GOT3 (cell line): ENCODE results near the gene ZNF407.

Experiments used
- DNase-seq: peaks from one replicate; lab custom pipeline; 2025; ENCODE audit warnings: mixed read lengths; lab: John Stamatoyannopoulos, UW

Gene ZNF407

DNA sequence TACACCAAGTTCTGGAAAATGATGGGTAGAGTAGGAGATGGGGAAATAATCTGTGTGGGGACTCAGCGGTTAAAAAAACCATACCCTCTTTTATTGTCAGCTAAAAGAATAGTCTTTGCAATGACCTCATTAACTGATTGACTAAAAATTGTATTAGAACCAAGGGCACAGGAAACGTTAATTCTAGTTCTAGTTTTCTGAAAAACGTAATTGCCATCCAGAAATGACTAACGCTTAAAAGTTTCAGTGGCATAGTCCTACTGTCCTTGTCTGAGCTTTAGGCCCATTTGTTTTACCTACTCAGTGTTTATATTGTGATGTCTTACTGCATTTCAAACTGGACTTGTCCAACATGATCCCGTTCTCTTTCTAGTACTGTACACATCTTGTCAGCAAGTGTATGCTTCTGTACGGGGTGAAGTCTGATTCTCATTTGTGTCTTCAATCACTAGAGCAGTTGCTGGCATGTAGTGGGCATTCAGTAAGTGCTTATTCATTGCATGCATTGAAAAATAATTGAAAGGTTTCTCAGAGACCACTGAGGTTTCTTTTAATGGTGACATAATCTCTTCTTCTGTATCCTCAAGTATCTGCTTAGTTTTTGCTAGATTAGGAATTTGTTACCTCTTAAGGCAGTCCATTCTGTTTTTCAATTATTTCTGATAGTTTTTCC is 81.5 kb downstream of the ZNF407 start:
- no peak for DNase-seq

- no peak for DNase-seq
Observed at GRCh38 chr18:74679679-74680076, 82.0 kb downstream of the ZNF407 start.

- no peak for DNase-seq
Observed at GRCh38 chr18:74682141-74682990, 84.7 kb downstream of the ZNF407 start.

GRCh38 chr18:74682991-74683297 is 85.3 kb downstream of the ZNF407 start:
- no peak for DNase-seq

GRCh38 chr18:74683573-74683972 is 85.9 kb downstream of the ZNF407 start:
- no peak for DNase-seq

GRCh38 chr18:74689251-74689650 is 91.6 kb downstream of the ZNF407 start:
- DNase-seq, result no peak

GRCh38 chr18:74692367-74693013 is 94.8 kb downstream of the ZNF407 start:
- DNase-seq, result no peak

DNA sequence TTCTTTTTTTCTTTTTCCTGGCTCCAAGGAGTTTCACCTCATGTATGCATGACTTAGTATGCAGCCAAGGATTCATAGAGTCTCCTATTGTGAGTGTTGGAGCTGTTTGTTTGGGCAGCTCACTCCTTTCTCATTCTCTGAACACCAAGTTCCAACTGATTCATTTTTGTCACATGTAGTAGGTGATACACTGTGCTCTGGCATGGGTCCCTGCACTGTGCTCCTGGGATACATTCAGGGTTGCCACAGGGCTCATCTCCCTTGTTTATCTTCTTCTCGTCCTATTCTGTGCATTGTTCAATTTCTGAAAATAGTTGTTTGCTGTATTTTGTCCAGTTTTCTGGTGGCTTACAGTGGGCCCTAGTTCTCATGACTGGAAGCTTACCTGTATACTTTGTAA is 96.8 kb downstream of the ZNF407 start:
- no peak for DNase-seq

- DNase-seq, result no peak
Observed at GRCh38 chr18:74695170-74695569, 97.5 kb downstream of the ZNF407 start.

DNA sequence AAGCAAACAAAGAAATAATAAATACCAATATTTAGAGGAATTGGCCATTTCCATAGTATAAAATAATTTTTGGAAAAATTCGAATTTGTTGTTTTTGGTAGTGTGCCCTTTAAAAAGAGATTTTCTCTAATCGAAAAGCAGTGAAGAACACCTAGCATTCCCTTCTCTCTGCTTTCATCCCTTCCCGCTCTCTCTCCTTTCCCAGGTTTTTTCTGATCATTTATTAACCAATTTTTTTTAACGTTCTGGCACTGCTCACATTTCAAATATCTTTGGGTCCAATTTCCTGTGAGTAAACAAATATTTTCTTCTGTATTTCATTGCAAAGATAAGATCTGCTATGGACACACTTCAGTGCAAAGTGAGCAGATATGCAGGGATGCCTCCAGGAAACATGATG is 101.2 kb downstream of the ZNF407 start:
- no peak for DNase-seq

DNA sequence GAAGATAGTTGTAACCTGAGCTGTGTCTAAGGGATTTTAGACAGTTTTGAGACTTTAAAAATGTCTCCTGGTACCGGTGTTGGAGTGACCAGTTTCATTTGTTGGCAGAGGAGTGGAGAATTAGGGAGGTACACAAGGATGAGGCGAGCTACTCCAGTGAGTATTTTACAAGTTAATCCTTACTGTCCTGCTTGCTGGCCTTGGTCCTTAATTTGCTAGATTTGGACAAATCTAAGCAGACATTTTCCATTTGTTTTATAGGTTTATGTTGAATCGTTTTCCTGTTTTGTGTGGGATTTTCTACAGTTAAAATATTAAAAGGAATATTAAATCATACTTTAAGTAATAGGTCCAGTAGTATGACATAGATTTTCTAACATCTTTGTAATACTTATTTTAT is 101.8 kb downstream of the ZNF407 start:
- DNase-seq, result no peak

DNA sequence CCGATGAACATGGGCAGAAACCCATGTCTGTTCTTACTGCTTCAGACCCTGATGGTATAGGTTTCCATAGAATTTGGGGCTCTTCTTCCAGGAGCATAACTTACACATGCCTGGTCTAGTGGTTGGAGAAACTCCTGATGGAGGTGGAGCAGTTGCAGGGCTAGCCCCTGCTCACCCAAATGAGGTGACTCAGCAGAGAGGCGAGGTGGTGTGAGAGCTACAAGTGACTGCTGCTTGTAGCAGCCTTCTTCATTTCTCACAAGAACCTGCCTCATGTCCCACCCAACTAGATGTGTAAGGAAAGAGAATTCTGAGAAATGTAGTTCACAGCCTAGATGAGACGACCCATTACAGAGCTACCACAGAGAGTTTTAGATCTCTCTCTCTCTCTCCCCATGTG is 105.3 kb downstream of the ZNF407 start:
- DNase-seq, result no peak

- DNase-seq, result no peak
Observed at GRCh38 chr18:74708169-74708568, 110.5 kb downstream of the ZNF407 start.

DNA sequence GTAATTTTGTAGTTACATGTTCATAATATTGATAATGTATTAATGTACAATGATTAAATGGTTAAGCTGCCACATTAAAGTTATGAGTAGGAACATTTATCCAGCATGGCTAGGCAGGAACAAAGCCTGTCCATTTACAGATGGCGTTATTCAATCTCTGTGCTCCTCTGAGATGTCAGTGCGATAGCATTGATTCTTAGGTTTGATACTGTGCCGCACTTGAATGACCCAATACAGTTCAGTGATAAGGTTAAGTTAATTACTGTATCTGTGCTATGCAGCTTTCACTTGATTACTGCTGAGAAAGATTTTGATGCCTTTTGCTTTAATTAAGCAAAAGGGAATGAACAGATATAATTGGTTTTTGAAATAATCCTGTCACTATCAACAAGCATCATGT is 111.8 kb downstream of the ZNF407 start:
- DNase-seq, result no peak

GRCh38 chr18:74714120-74714519 is 116.5 kb downstream of the ZNF407 start:
- DNase-seq, result no peak

- no peak for DNase-seq
Observed at GRCh38 chr18:74714791-74715190, 117.1 kb downstream of the ZNF407 start.

GRCh38 chr18:74715306-74715705 is 117.6 kb downstream of the ZNF407 start:
- DNase-seq, result no peak

- no peak for DNase-seq
Observed at GRCh38 chr18:74715865-74716712, 118.4 kb downstream of the ZNF407 start.

GRCh38 chr18:74718312-74718711 is 120.6 kb downstream of the ZNF407 start:
- no peak for DNase-seq

GRCh38 chr18:74722237-74722636 is 124.6 kb downstream of the ZNF407 start:
- DNase-seq, result no peak

DNA sequence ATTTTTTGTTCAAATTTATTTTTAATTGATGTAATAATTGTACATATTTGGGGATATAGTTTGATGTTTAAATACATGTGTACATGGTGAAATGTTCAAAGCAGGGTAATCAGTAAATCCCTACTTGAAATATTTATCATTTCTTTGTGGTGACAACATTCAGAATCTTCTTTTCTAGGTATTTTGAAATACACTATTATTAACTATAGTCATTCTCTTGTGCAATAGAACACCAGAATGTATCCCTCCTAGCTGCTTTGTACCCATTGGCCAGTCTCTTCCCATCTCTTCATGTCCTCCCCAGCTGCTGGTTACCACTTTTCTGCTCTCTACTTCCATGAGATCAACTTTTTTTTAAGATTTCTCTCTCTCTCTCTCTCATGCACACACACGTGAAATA is 126.5 kb downstream of the ZNF407 start:
- no peak for DNase-seq

GRCh38 chr18:74725690-74726089 is 128.0 kb downstream of the ZNF407 start:
- no peak for DNase-seq
